ENCODE data around the gene SBF2.
"Not testable (repeated sequence)": the region's sequence is repeated elsewhere in the genome, so short reads cannot be mapped to it uniquely, and the experiment has no call there.

Gene SBF2

GRCh38 chr11:10134975-10135481 lies 159.0 kb downstream of the SBF2 start:
- H3K9ac ChIP-seq (ENCODE audit: low read length): no peak overlapping the region
- no peak overlapping the region for H3K4me3 ChIP-seq (ENCODE audit: insufficient read depth, low read length, poor library complexity, severe bottlenecking)
- H3K4me2 ChIP-seq (ENCODE audit: low read depth, low read length, poor library complexity, severe bottlenecking): no peak overlapping the region
- no peak overlapping the region for H3K27ac ChIP-seq (ENCODE audit: low read depth, low read length)
- TF ChIP-seq CTCF (IDR thresholded peaks at IDR 0.05; ENCODE audit: insufficient read depth, low read length, poor library complexity, severe bottlenecking) (no peak), EZH2phosphoT487 (conservative IDR thresholded peaks at IDR 0.05; ENCODE audit: low read length) (no peak)
- H3K27me3 ChIP-seq (ENCODE audit: low read length): no peaks in the 10 kb centered on the region
- H3F3A ChIP-seq (ENCODE audit: insufficient read depth): no peaks in the 10 kb centered on the region
- H3K36me3 ChIP-seq (ENCODE audit: low read length): no peaks in the 10 kb centered on the region
- no peaks in the 10 kb centered on the region for H3K79me2 ChIP-seq (ENCODE audit: insufficient read depth, low read length)
- no peaks in the 10 kb centered on the region for H3K9me2 ChIP-seq (replicated peaks; ENCODE audit: insufficient read depth, low read length)
- H4K20me1 ChIP-seq (ENCODE audit: low read depth, low read length): no peaks in the 10 kb centered on the region
- peaks cover 10% of the 10 kb centered on the region; the same call in 1 of the 2 replicates for H3K9me3 ChIP-seq (ENCODE audit: insufficient read depth, low read length)
- no peak overlapping the region for H2AFZ ChIP-seq (ENCODE audit: low read depth, low read length, severe bottlenecking)

- not testable (repeated sequence) for H3K27me3 ChIP-seq (ENCODE audit: low read length); H3K4me3 ChIP-seq (ENCODE audit: insufficient read depth, low read length, poor library complexity, severe bottlenecking); H3K9me3 ChIP-seq (ENCODE audit: insufficient read depth, low read length); H3K9ac ChIP-seq (ENCODE audit: low read length); H3F3A ChIP-seq (ENCODE audit: insufficient read depth); H3K4me2 ChIP-seq (ENCODE audit: low read depth, low read length, poor library complexity, severe bottlenecking); H4K20me1 ChIP-seq (ENCODE audit: low read depth, low read length); H3K36me3 ChIP-seq (ENCODE audit: low read length); H3K27ac ChIP-seq (ENCODE audit: low read depth, low read length); H3K79me2 ChIP-seq (ENCODE audit: insufficient read depth, low read length); H3K9me2 ChIP-seq (replicated peaks; ENCODE audit: insufficient read depth, low read length); H2AFZ ChIP-seq (ENCODE audit: low read depth, low read length, severe bottlenecking)
Measured at GRCh38 chr11:10134226-10134625, 159.8 kb downstream of the SBF2 start.

GRCh38 chr11:10133251-10133650 lies 160.8 kb downstream of the SBF2 start:
- H3K79me2 ChIP-seq (ENCODE audit: insufficient read depth, low read length); H3K9ac ChIP-seq (ENCODE audit: low read length); H2AFZ ChIP-seq (ENCODE audit: low read depth, low read length, severe bottlenecking); H3K9me3 ChIP-seq (ENCODE audit: insufficient read depth, low read length); H3K27ac ChIP-seq (ENCODE audit: low read depth, low read length); H4K20me1 ChIP-seq (ENCODE audit: low read depth, low read length); H3K36me3 ChIP-seq (ENCODE audit: low read length); H3K27me3 ChIP-seq (ENCODE audit: low read length); H3K9me2 ChIP-seq (replicated peaks; ENCODE audit: insufficient read depth, low read length); H3K4me2 ChIP-seq (ENCODE audit: low read depth, low read length, poor library complexity, severe bottlenecking); H3K4me3 ChIP-seq (ENCODE audit: insufficient read depth, low read length, poor library complexity, severe bottlenecking); H3F3A ChIP-seq (ENCODE audit: insufficient read depth): not testable (repeated sequence)

GRCh38 chr11:10130875-10131274 lies 163.1 kb downstream of the SBF2 start:
- TF ChIP-seq EZH2phosphoT487 (conservative IDR thresholded peaks at IDR 0.05; ENCODE audit: low read length): no peak
- no peak for TF ChIP-seq CTCF (IDR thresholded peaks at IDR 0.05; ENCODE audit: insufficient read depth, low read length, poor library complexity, severe bottlenecking)
- H4K20me1 ChIP-seq (ENCODE audit: low read depth, low read length): no peaks in the 10 kb centered on the region
- H3K27me3 ChIP-seq (ENCODE audit: low read length): no peaks in the 10 kb centered on the region
- H3K4me3 ChIP-seq (ENCODE audit: insufficient read depth, low read length, poor library complexity, severe bottlenecking): no peak overlapping the region
- no peaks in the 10 kb centered on the region for H3F3A ChIP-seq (ENCODE audit: insufficient read depth)
- no peak overlapping the region for H3K4me2 ChIP-seq (ENCODE audit: low read depth, low read length, poor library complexity, severe bottlenecking)
- H3K36me3 ChIP-seq (ENCODE audit: low read length): no peaks in the 10 kb centered on the region
- peaks cover 10% of the 10 kb centered on the region; the same call in 1 of the 2 replicates for H3K9me3 ChIP-seq (ENCODE audit: insufficient read depth, low read length)
- H3K27ac ChIP-seq (ENCODE audit: low read depth, low read length): no peak overlapping the region
- H2AFZ ChIP-seq (ENCODE audit: low read depth, low read length, severe bottlenecking): no peak overlapping the region
- H3K9ac ChIP-seq (ENCODE audit: low read length): no peak overlapping the region
- H3K79me2 ChIP-seq (ENCODE audit: insufficient read depth, low read length): no peaks in the 10 kb centered on the region
- no peaks in the 10 kb centered on the region for H3K9me2 ChIP-seq (replicated peaks; ENCODE audit: insufficient read depth, low read length)

GRCh38 chr11:10129184-10129583 lies 164.8 kb downstream of the SBF2 start:
- not testable (repeated sequence) for H3K4me3 ChIP-seq (ENCODE audit: insufficient read depth, low read length, poor library complexity, severe bottlenecking)

More at GRCh38 chr11:10129184-10129583, 164.8 kb downstream of the SBF2 start:
- not testable (repeated sequence) for H3K36me3 ChIP-seq (ENCODE audit: low read length); H3K27ac ChIP-seq (ENCODE audit: low read depth, low read length); H3K79me2 ChIP-seq (ENCODE audit: insufficient read depth, low read length); H3K4me2 ChIP-seq (ENCODE audit: low read depth, low read length, poor library complexity, severe bottlenecking); H2AFZ ChIP-seq (ENCODE audit: low read depth, low read length, severe bottlenecking); H3K27me3 ChIP-seq (ENCODE audit: low read length); H3K9ac ChIP-seq (ENCODE audit: low read length); H3K9me3 ChIP-seq (ENCODE audit: insufficient read depth, low read length); H3F3A ChIP-seq (ENCODE audit: insufficient read depth); H3K9me2 ChIP-seq (replicated peaks; ENCODE audit: insufficient read depth, low read length); H4K20me1 ChIP-seq (ENCODE audit: low read depth, low read length)

Measured in SU-DHL-6 (cell line).